Left ventricle myocardium inferior (tissue), 1 donor: ENCODE data around the gene TPK1. TPM values are rescaled to one million over a fixed set of nuclear protein-coding genes. Genes with fewer than 3 reads are reported as not detected.
"Not testable (repeated sequence)": the region's sequence is repeated elsewhere in the genome, so short reads cannot be mapped to it uniquely, and the experiment has no call there.

Experiments used
- DNase-seq: peaks from one replicate; pipeline ENCODE4 v3.0.0-alpha.2; 2020
- H3K27ac ChIP-seq: fragments of 200-600 bp; replicated peaks from 2 replicates; pipeline ENCODE4 v1.8.0; 2021
- H3K27me3 ChIP-seq: fragments of 200-600 bp; 2 replicates; pipeline ENCODE4 v1.8.0; 2021; ENCODE audit warnings: low read depth
- H3K36me3 ChIP-seq: fragments of 200-600 bp; 2 replicates; pipeline ENCODE4 v1.8.0; 2021
- H3K4me1 ChIP-seq: fragments of 200-600 bp; 2 replicates; pipeline ENCODE4 v1.8.0; 2021
- H3K4me3 ChIP-seq: fragments of 200-600 bp; 2 replicates; pipeline ENCODE4 v1.8.0; 2021; ENCODE audit warnings: mild to moderate bottlenecking, moderate library complexity
- H3K9me3 ChIP-seq: fragments of 200-600 bp; replicated peaks from 2 replicates; pipeline ENCODE4 v1.8.0; 2021
- CTCF ChIP-seq: fragments of 200-600 bp; IDR thresholded peaks from 2 replicates; pipeline ENCODE4 v1.8.0; 2021; ENCODE audit warnings: antibody characterized with exemption, mild to moderate bottlenecking, borderline replicate concordance
- intact Hi-C: fragments of 100-400 bp; cut with micrococcal nuclease; formaldehyde crosslinking; loops from one replicate; pipeline ENCODE4 v1.11.0; 2022
- total RNA-seq: library from RNA; stranded (reverse); fragmentation: NEBNext Ultra II Directional; extraction: Animal tissue kit (Norgen Biotek cat#: 25700); gene quantifications from one replicate; pipeline ENCODE4 v1.2.1, GENCODE V29; 2021
- donor health status: DM: no; HTN: yes; CAD: no; lungs with severe emphysema.

The TPK1 gene
- total RNA-seq, 1 donor from 2014 or later, result 3.5 TPM

- Histone ChIP-seq H3K4me3 (no peak overlapping the region), H3K27me3 (no peaks in the 10 kb centered on the region), H3K27ac (no peak overlapping the region), H3K4me1 (peaks cover 3% of the 10 kb centered on the region), H3K9me3 (peaks cover 5% of the 10 kb centered on the region), H3K36me3 (no peaks in the 10 kb centered on the region)
- TF ChIP-seq CTCF, result no peak
- intact Hi-C loops, result no loop called here
- no peak for DNase-seq
These were observed 55.7 kb downstream of the TPK1 start for GRCh38 chr7:144780071-144780608.

GRCh38 chr7:144777889-144778288 is 58.0 kb downstream of the TPK1 start:
- H3K4me3 ChIP-seq, H3K36me3 ChIP-seq, H3K27me3 ChIP-seq, intact Hi-C loops, H3K9me3 ChIP-seq, H3K4me1 ChIP-seq, DNase-seq, H3K27ac ChIP-seq: not testable (repeated sequence)

- H3K4me3 ChIP-seq, result no peak overlapping the region
- no peak for TF ChIP-seq CTCF
- H3K9me3 ChIP-seq, result peaks cover 5% of the 10 kb centered on the region
- H3K4me1 ChIP-seq, result peaks cover 3% of the 10 kb centered on the region
- no peaks in the 10 kb centered on the region for H3K27me3 ChIP-seq
- H3K27ac ChIP-seq, result no peak overlapping the region
- H3K36me3 ChIP-seq, result no peaks in the 10 kb centered on the region
- intact Hi-C loops, result no loop called here
- DNase-seq, result no peak
These were observed 58.6 kb downstream of the TPK1 start for GRCh38 chr7:144777005-144777839.

- H3K9me3 ChIP-seq, result peaks cover 5% of the 10 kb centered on the region
- no peaks in the 10 kb centered on the region for H3K27me3 ChIP-seq
- TF ChIP-seq CTCF, result no peak
- no peak overlapping the region for H3K4me3 ChIP-seq
- no peaks in the 10 kb centered on the region for H3K36me3 ChIP-seq
- no peak for DNase-seq
- intact Hi-C loops, result no loop called here
- peaks cover 3% of the 10 kb centered on the region for H3K4me1 ChIP-seq
- H3K27ac ChIP-seq, result no peak overlapping the region
These were observed 59.4 kb downstream of the TPK1 start for GRCh38 chr7:144776447-144776846.

- H3K4me1 ChIP-seq, result peaks cover 3% of the 10 kb centered on the region
- peaks cover 5% of the 10 kb centered on the region for H3K9me3 ChIP-seq
- H3K27me3 ChIP-seq, result no peaks in the 10 kb centered on the region
- no peak overlapping the region for H3K27ac ChIP-seq
- no peaks in the 10 kb centered on the region for H3K36me3 ChIP-seq
- intact Hi-C loops, result no loop called here
- no peak for TF ChIP-seq CTCF
- H3K4me3 ChIP-seq, result no peak overlapping the region
- no peak for DNase-seq
These were observed 60.1 kb downstream of the TPK1 start for GRCh38 chr7:144775749-144776148.

GRCh38 chr7:144771927-144772326 is 63.9 kb downstream of the TPK1 start:
- no peaks in the 10 kb centered on the region for H3K27me3 ChIP-seq
- H3K4me3 ChIP-seq, result no peak overlapping the region
- H3K27ac ChIP-seq, result no peak overlapping the region
- no peak for DNase-seq
- TF ChIP-seq CTCF, result no peak
- peaks cover 3% of the 10 kb centered on the region for H3K4me1 ChIP-seq
- intact Hi-C loops, result no loop called here
- H3K9me3 ChIP-seq, result no peaks in the 10 kb centered on the region
- no peaks in the 10 kb centered on the region for H3K36me3 ChIP-seq
